Stomach (tissue), 9 donors: Measurements from ENCODE around the gene PRKCA. TPM values are rescaled to one million over a fixed set of nuclear protein-coding genes. Genes with fewer than 3 reads are reported as not detected.

ENCODE experiments used
- DNase-seq, 2 donors: peaks; one replicate each; pipeline versions ENCODE4 v3.0.0 to v3.0.0-alpha.2; 2013 to 2019
- H3K27ac ChIP-seq, 5 donors: fragments of 200-600 bp in 4 of 5; sonication (generic) in 4 of 5; one replicate each; pipeline ENCODE4 v1.5.1; 2013 to 2019; ENCODE audit warnings: mild to moderate bottlenecking in 1 of 5, moderate library complexity in 1 of 5
- H3K27me3 ChIP-seq, 3 donors: fragments of 200-600 bp; sonication (generic); one replicate each; pipeline ENCODE4 v1.5.1; 2017 to 2019; ENCODE audit warnings: mixed run types in 1 of 3
- H3K36me3 ChIP-seq, 4 donors: fragments of 200-600 bp; sonication (generic); 1 replicate in 3 of 4; 2 replicates in 1 of 4; pipeline ENCODE4 v1.5.1; 2016 to 2019
- H3K4me1 ChIP-seq, 4 donors: fragments of 200-600 bp; sonication (generic); one replicate each; pipeline ENCODE4 v1.5.1; 2016 to 2019
- H3K4me3 ChIP-seq, 4 donors: fragments of 200-600 bp; sonication (generic) in 3 of 4; one replicate each; pipeline ENCODE4 v1.5.1; 2016 to 2019; ENCODE audit warnings: mild to moderate bottlenecking in 1 of 4
- H3K9me3 ChIP-seq, 4 donors: fragments of 200-600 bp; sonication (generic); one replicate each; pipeline ENCODE4 v1.5.1; 2016 to 2019
- CTCF ChIP-seq, 7 experiments: fragments of 450-650 bp in 4 of 7; fragments of 200-600 bp in 3 of 7; sonication (generic) in 3 of 7; IDR thresholded peaks; one replicate each; pipeline ENCODE4 v1.5.1; 2016 to 2019; ENCODE audit warnings: antibody characterized with exemption in 7 of 7, control low read depth in 2 of 7, mild to moderate bottlenecking in 1 of 7
- EP300 ChIP-seq: sonication (generic); formaldehyde crosslinking; IDR thresholded peaks from one replicate; pipeline ENCODE4 v1.6.1; 2017; ENCODE audit warnings: antibody characterized with exemption
- POLR2A ChIP-seq, 4 donors: fragments of 450-650 bp; IDR thresholded peaks; one replicate each; pipeline ENCODE4 v1.6.1; 2016; ENCODE audit warnings: antibody characterized with exemption in 4 of 4, control low read depth in 2 of 4, mild to moderate bottlenecking in 1 of 4, moderate library complexity in 1 of 4
- POLR2AphosphoS5 ChIP-seq, 3 donors: sonication (generic); formaldehyde crosslinking; IDR thresholded peaks; one replicate each; pipeline ENCODE4 v1.6.1; 2016; ENCODE audit warnings: antibody characterized with exemption in 3 of 3
- WGBS, 5 donors: extraction: QIAGEN DNeasy Blood & Tissue Kit in 3 of 5; methylation state at CpG; one replicate each; pipeline versions ENCODE4 v1.1.5 to v1.1.7; 2013 to 2018; 5-methylcytosine and 5-hydroxymethylcytosine counted together
- intact Hi-C: fragments of 100-400 bp; cut with DNase I; formaldehyde crosslinking; loops from one replicate; pipeline ENCODE4 v1.15.1; 2023; ENCODE audit warnings: low total_unique reads
- polyA plus RNA-seq, 3 donors: library from polyadenylated mRNA; stranded (reverse); fragments of 200-250 nt; gene quantifications; one replicate each; pipeline ENCODE4 v1.2.3, GENCODE V29; 2013
- total RNA-seq, 5 donors: library from RNA; depleted of rRNA; stranded (reverse); fragments of >200 nt; gene quantifications; one replicate each; pipeline versions ENCODE4 v1.1.0 to v1.2.3, GENCODE V29; 2014 to 2016
- donor health status: healthy with polysubstance abuse.
- donor health status: Bipolar disorder and iron deficiency.
- donor health status: healthy.

The PRKCA gene
- total and polyA plus RNA-seq, 8 donors, result 2.1 to 41.1 (median 12.2) TPM

GRCh38 chr17:66498580-66498979, 196.2 kb downstream of the PRKCA start:
- 90 to 96% (median 93%) methylated on average over 5 of the region's 5 CpGs for WGBS, 5 donors
- H3K27me3 ChIP-seq, result no peaks in the 10 kb centered on the region
- H3K9me3 ChIP-seq, result no peaks in the 10 kb centered on the region
- intact Hi-C loops, result no loop called here
- TF ChIP-seq EP300 (no peak), POLR2A (IDR thresholded peaks at IDR 0.05) (no peak), POLR2AphosphoS5 (IDR thresholded peaks at IDR 0.05) (no peak), CTCF (IDR thresholded peaks at IDR 0.05) (no peak)
- DNase-seq, result no peak
- H3K27ac ChIP-seq, result no peak overlapping the region
- peaks cover 6 to 20% (median 14%) of the 10 kb centered on the region in 4 donors for H3K4me1 ChIP-seq
- no peak overlapping the region for H3K4me3 ChIP-seq
- peaks cover 0 to 5% (median 0%) of the 10 kb centered on the region in 4 donors for H3K36me3 ChIP-seq

GRCh38 chr17:66506641-66507040, 204.2 kb downstream of the PRKCA start:
- Histone ChIP-seq H3K4me1 (peaks cover 33 to 61% (median 46%) of the 10 kb centered on the region in 4 donors), H3K4me3 (no peak overlapping the region), H3K27ac (no peak overlapping the region), H3K9me3 (no peaks in the 10 kb centered on the region), H3K36me3 (no peaks in the 10 kb centered on the region), H3K27me3 (no peaks in the 10 kb centered on the region)
- WGBS, 5 donors, result 81 to 90% (median 87%) methylated on average over 6 of the region's 6 CpGs
- no peak for DNase-seq
- TF ChIP-seq EP300 (no peak), CTCF (IDR thresholded peaks at IDR 0.05) (no peak), POLR2AphosphoS5 (IDR thresholded peaks at IDR 0.05) (peak in 1 of 3 donors; percentile 28), POLR2A (IDR thresholded peaks at IDR 0.05) (no peak)
- intact Hi-C loops, result no loop called here

- no peak for TF ChIP-seq POLR2A (IDR thresholded peaks at IDR 0.05)
- TF ChIP-seq EP300, result no peak
- no peak for TF ChIP-seq CTCF (IDR thresholded peaks at IDR 0.05)
- TF ChIP-seq POLR2AphosphoS5 (IDR thresholded peaks at IDR 0.05), result peak in 1 of 3 donors; percentile 35
- 51 to 68% (median 62%) methylated on average over 7 of the region's 7 CpGs for WGBS, 5 donors
- no peaks in the 10 kb centered on the region for H3K9me3 ChIP-seq
- intact Hi-C loops, result no loop called here
- peak in 1 of 2 donors; percentile 45 for DNase-seq
- no peak overlapping the region for H3K4me3 ChIP-seq
- peaks cover 33 to 61% (median 46%) of the 10 kb centered on the region in 4 donors for H3K4me1 ChIP-seq
- H3K27me3 ChIP-seq, result no peaks in the 10 kb centered on the region
- no peaks in the 10 kb centered on the region for H3K36me3 ChIP-seq
- H3K27ac ChIP-seq, result peak overlapping the region; percentile 63 to 78 (median 75)
Measured at GRCh38 chr17:66507103-66507923, 204.9 kb downstream of the PRKCA start.

- Histone ChIP-seq H3K4me3 (no peak overlapping the region), H3K4me1 (peaks cover 28 to 53% (median 40%) of the 10 kb centered on the region in 4 donors), H3K9me3 (no peaks in the 10 kb centered on the region), H3K36me3 (no peaks in the 10 kb centered on the region), H3K27me3 (no peaks in the 10 kb centered on the region), H3K27ac (peak overlapping the region; percentile 13 to 78 (median 75))
- intact Hi-C loops, result no loop called here
- DNase-seq, result no peak
- 35 to 58% (median 53%) methylated on average over 10 of the region's 10 CpGs for whole genome bisulfite sequencing, 5 donors
- no peak for TF ChIP-seq EP300
- TF ChIP-seq CTCF (IDR thresholded peaks at IDR 0.05), result no peak
- TF ChIP-seq POLR2A (IDR thresholded peaks at IDR 0.05), result no peak
- no peak for TF ChIP-seq POLR2AphosphoS5 (IDR thresholded peaks at IDR 0.05)
Measured at GRCh38 chr17:66507982-66508760, 205.8 kb downstream of the PRKCA start.
